ENCODE data around the gene UNC119B.
"Not testable (repeated sequence)": the region's sequence is repeated elsewhere in the genome, so short reads cannot be mapped to it uniquely, and the experiment has no call there.

DNA sequence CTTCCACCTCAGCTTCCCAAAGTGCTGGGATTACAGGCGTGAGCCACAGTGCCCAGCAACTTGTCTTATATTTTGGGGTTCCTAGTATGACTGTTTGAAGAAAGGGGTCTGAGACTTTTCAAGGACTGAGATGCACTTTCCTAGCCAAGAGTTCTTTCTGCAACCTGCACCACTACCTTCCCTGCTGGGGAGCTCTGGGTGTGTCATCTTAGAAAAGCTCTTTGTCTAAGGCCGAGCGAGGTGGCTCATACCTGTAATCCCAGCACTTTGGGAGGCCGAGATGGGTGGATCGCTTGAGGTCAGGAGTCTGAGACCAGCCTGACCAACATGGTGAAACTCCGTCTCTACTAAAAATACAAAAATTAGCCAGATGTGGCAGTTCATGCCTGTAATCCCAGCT lies 40.0 kb upstream of the UNC119B start:
- TF ChIP-seq, protein P1, sequence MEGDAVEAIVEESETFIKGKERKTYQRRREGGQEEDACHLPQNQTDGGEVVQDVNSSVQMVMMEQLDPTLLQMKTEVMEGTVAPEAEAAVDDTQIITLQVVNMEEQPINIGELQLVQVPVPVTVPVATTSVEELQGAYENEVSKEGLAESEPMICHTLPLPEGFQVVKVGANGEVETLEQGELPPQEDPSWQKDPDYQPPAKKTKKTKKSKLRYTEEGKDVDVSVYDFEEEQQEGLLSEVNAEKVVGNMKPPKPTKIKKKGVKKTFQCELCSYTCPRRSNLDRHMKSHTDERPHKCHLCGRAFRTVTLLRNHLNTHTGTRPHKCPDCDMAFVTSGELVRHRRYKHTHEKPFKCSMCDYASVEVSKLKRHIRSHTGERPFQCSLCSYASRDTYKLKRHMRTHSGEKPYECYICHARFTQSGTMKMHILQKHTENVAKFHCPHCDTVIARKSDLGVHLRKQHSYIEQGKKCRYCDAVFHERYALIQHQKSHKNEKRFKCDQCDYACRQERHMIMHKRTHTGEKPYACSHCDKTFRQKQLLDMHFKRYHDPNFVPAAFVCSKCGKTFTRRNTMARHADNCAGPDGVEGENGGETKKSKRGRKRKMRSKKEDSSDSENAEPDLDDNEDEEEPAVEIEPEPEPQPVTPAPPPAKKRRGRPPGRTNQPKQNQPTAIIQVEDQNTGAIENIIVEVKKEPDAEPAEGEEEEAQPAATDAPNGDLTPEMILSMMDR (IDR thresholded peaks at IDR 0.05 in 2 of 3, conservative IDR thresholded peaks at IDR 0.05 in 1 of 3; ENCODE audit: borderline replicate concordance in 1 of 3, insufficient read depth in 1 of 3, low read depth in 2 of 3, low read length in 2 of 3) = not testable (repeated sequence)
- not testable (repeated sequence) for TF ChIP-seq EZH2 (IDR thresholded peaks at IDR 0.05); TCF7L2 (IDR thresholded peaks at IDR 0.05; ENCODE audit: borderline replicate concordance, extremely low read depth, insufficient read depth, insufficient read length); EGR1 (IDR thresholded peaks at IDR 0.05; ENCODE audit: low read depth); JUND (IDR thresholded peaks at IDR 0.05); POLR2AphosphoS5 (IDR thresholded peaks at IDR 0.05; ENCODE audit: low read depth, low read length); ZFX (IDR thresholded peaks at IDR 0.05); YY1 (IDR thresholded peaks at IDR 0.05; ENCODE audit: extremely low read depth, insufficient replicate concordance, low read depth, low read length)
- TF ChIP-seq, protein P2, sequence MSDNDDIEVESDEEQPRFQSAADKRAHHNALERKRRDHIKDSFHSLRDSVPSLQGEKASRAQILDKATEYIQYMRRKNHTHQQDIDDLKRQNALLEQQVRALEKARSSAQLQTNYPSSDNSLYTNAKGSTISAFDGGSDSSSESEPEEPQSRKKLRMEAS (IDR thresholded peaks at IDR 0.05) = not testable (repeated sequence)

All from HCT116 (cell line).